GM13977 (cell line): Measurements from ENCODE around the gene ACAD10.

Experiments used
- DNase-seq: peaks from one replicate; pipeline ENCODE4 v3.0.0; 2012; ENCODE audit warnings: low spot score
- in situ Hi-C: fragments of 300-500 bp; cut with MboI; formaldehyde crosslinking; loops from one replicate; pipeline ENCODE4 v1.12.0; 2022; ENCODE audit warnings: low sequenced_read_pairs, low pct_unique_long_range_greater_than_20kb, mixed read lengths, inconsistent platforms; ENCODE audit not compliant: unreplicated experiment
- TF ChIP-seq, protein P1 (sequence below): IDR thresholded peaks from 2 replicates; pipeline ENCODE4 v1.5.1; 2012; ENCODE audit warnings: mild to moderate bottlenecking, control low read depth; ENCODE audit not compliant: insufficient read depth; ENCODE audit errors: extremely low read depth, missing control alignments

The ACAD10 gene

GRCh38 chr12:111769599-111769998 is 83.7 kb downstream of the ACAD10 start:
- in situ Hi-C loops: no loop called here
- DNase-seq: no peak
- TF ChIP-seq, protein P1, sequence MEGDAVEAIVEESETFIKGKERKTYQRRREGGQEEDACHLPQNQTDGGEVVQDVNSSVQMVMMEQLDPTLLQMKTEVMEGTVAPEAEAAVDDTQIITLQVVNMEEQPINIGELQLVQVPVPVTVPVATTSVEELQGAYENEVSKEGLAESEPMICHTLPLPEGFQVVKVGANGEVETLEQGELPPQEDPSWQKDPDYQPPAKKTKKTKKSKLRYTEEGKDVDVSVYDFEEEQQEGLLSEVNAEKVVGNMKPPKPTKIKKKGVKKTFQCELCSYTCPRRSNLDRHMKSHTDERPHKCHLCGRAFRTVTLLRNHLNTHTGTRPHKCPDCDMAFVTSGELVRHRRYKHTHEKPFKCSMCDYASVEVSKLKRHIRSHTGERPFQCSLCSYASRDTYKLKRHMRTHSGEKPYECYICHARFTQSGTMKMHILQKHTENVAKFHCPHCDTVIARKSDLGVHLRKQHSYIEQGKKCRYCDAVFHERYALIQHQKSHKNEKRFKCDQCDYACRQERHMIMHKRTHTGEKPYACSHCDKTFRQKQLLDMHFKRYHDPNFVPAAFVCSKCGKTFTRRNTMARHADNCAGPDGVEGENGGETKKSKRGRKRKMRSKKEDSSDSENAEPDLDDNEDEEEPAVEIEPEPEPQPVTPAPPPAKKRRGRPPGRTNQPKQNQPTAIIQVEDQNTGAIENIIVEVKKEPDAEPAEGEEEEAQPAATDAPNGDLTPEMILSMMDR: no peak

- peak; percentile 54 for DNase-seq
- TF ChIP-seq, protein P1: no peak
Observed at GRCh38 chr12:111773801-111774551, 88.1 kb downstream of the ACAD10 start.

DNA sequence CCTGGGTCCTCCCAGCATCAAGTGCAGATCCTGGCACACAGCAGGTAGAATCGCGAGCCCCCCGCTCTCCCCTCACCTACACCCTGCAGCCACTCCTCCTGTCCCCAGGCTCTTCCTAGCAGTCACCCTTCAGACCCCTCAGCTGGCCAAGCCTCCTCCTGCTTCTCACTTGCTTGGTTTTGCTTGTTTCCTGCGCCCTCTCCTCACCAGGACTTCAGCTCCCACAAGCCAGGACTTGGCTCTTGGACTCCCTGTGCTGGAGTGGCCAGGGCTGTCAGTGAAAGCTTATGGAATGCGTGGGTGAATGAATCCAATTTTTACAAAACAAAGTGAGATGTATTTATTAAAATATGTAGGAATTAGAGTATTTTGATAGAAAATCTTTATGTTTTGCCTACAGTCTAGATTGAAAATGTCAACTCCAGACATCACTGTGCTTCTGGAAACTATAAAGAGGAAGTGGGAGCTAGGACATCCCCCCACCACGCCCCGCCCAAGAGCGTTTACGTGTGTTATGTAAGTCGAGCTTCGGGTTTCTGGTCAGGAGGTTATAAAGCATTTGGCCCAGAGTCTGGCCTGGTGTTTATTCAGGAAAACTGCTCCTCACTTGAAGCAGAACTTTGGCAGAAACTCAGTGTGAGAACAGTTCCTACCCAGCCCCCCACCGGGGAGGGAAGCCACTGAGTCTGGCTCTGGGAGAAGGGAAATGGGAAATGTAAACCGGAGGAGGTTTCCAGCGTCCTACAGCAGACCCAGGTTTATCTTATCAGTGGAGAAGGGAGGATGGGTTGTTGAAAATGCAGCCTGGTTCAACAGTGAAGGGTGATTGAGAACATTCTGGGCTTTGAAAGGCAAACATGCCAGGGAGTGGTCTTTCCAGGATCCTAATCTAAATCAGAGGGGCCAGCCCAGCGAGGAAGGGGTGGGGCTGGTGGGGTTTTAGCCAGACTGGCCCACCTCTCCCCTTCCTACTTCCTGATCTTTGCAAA is 89.6 kb downstream of the ACAD10 start:
- in situ Hi-C loops: no loop called here
- TF ChIP-seq, protein P1: no peak
- DNase-seq: peak; percentile 83

More at GRCh38 chr12:111773801-111774551, 88.1 kb downstream of the ACAD10 start:
- in situ Hi-C loops: no loop called here

DNA sequence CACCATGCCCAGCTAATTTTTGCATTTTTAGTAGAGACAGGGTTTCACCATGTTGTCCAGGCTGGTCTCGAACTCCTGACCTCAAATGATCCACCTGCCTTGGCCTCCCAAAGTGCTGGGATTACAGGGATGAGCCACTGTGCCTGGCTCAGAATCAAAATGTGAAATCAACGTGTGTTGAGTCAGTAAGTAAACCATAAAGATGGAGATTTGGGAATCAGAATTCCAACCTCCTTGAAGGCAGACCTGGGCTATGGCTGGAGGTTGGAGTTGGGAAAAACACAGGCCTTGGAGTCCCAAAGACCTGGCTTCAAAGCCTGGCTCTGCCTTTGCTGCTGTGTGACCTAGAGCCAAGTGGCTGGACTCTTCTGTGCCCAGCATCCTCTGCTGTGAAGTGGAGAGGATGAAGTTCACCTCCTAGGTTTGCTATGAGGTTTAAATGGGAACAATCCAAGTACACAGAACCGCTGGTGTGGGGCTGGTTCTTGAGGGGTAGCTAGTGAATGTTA is 91.0 kb downstream of the ACAD10 start:
- no peak for DNase-seq
- in situ Hi-C loops: no loop called here
- TF ChIP-seq, protein P1: no peak

DNA sequence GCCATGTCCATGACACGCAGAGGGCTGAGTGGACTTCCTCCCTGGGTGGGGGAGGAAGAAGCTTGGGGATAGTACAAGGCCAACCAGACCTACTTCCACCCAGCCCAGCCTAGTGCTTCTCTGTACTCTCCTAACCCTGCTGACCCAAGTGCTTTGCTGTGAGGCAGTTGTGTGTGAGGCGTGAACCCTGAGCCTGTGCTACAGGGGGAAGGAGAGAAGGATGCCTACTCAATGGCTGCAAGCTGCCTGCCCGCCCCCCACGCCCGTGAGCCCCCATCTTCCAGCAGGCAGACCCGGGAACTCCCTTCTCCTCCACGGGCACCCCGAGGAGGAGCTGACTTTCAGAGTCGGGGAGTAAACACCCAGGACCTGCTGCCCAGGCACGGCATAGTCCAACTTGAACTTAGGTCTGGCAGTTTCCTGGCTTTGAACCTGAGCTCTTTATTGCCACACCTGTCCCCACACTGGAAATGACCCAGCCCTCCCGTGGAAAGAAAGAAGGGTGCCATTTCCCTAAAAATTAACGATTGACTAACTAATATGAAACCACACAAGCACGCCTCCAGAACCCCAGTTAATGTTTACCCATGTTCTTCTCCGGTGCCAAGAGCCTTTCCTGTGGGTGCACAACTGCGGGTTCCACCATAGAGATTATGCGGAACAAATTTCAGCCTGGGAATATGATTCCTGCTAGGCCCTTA is 91.6 kb downstream of the ACAD10 start:
- TF ChIP-seq, protein P1: no peak
- no peak for DNase-seq
- in situ Hi-C loops: no loop called here

- in situ Hi-C loops: no loop called here
- TF ChIP-seq, protein P1: no peak
- no peak for DNase-seq
Observed at GRCh38 chr12:111780166-111780565, 94.3 kb downstream of the ACAD10 start.
